Superior temporal gyrus (tissue), 1 donor: ENCODE measurements around the gene NAALAD2.
A peak's percentile ranks its signal among the peaks of the same experiment; 100 is the strongest.
"Not testable (repeated sequence)": the region's sequence is repeated elsewhere in the genome, so short reads cannot be mapped to it uniquely, and the experiment has no call there.

Experiments
- DNase-seq: peaks from one replicate; pipeline ENCODE4 v3.0.0-alpha.2; 2016; ENCODE audit errors: extremely low spot score

NAALAD2 gene

GRCh38 chr11:90134478-90135003 is at the start of gene NAALAD2:
Gene NAALAD2, plus strand, starts transcription at chr11:90134663. Its CDS starts 96 bp downstream, at chr11:90134759.
- peak; percentile 72 for DNase-seq

- not testable (repeated sequence) for DNase-seq
These were observed 48.8 kb upstream of the NAALAD2 start, which contains the start of gene UBTFL1 for GRCh38 chr11:90085650-90086049. Gene UBTFL1, plus strand, starts transcription at chr11:90085950. Its CDS starts 0 bp downstream, at chr11:90085950.

GRCh38 chr11:90088731-90089130 is 45.7 kb upstream of the NAALAD2 start:
- not testable (repeated sequence) for DNase-seq

GRCh38 chr11:90095230-90095924 is 39.1 kb upstream of the NAALAD2 start:
- DNase-seq, result not testable (repeated sequence)

GRCh38 chr11:90098261-90098660 is 36.2 kb upstream of the NAALAD2 start:
- peak; percentile 72 for DNase-seq

- no peak for DNase-seq
These were observed 34.0 kb upstream of the NAALAD2 start for GRCh38 chr11:90100431-90100830.

- DNase-seq, result peak; percentile 77
These were observed 20.9 kb upstream of the NAALAD2 start for GRCh38 chr11:90113541-90113940.

GRCh38 chr11:90120191-90120590 is 14.3 kb upstream of the NAALAD2 start:
- no peak for DNase-seq

GRCh38 chr11:90124371-90124770 is 10.1 kb upstream of the NAALAD2 start:
- DNase-seq, result no peak

GRCh38 chr11:90124946-90125345 is 9.5 kb upstream of the NAALAD2 start:
- DNase-seq, result no peak

GRCh38 chr11:90133560-90134477 is 644 bp upstream of the NAALAD2 start:
- peak; percentile 68 for DNase-seq

- DNase-seq, result no peak
These were observed 553 bp downstream of the NAALAD2 start for GRCh38 chr11:90135016-90135415.

- DNase-seq, result no peak
These were observed 14.4 kb downstream of the NAALAD2 start for GRCh38 chr11:90148900-90149299.

GRCh38 chr11:90166982-90167573 is 32.6 kb downstream of the NAALAD2 start:
- not testable (repeated sequence) for DNase-seq

- not testable (repeated sequence) for DNase-seq
These were observed 33.2 kb downstream of the NAALAD2 start for GRCh38 chr11:90167704-90168103.

GRCh38 chr11:90168571-90168970 is 34.1 kb downstream of the NAALAD2 start:
- no peak for DNase-seq

GRCh38 chr11:90171359-90171758 is 36.9 kb downstream of the NAALAD2 start:
- no peak for DNase-seq

- DNase-seq, result no peak
These were observed 41.6 kb downstream of the NAALAD2 start for GRCh38 chr11:90176069-90176468.

GRCh38 chr11:90178751-90179150 is 44.3 kb downstream of the NAALAD2 start:
- no peak for DNase-seq

GRCh38 chr11:90179923-90180322 is 45.5 kb downstream of the NAALAD2 start:
- DNase-seq, result no peak

GRCh38 chr11:90187839-90188238 is 53.4 kb downstream of the NAALAD2 start:
- no peak for DNase-seq

- DNase-seq, result no peak
These were observed 54.5 kb downstream of the NAALAD2 start for GRCh38 chr11:90189011-90189410.
